ENCODE data around the gene ADAMTSL2.

- TF ChIP-seq POLR2A (IDR thresholded peaks at IDR 0.05) (no peak), CTCF (IDR thresholded peaks at IDR 0.05) (no peak)
Measured at GRCh38 chr9:133608382-133608781, 73.9 kb downstream of the ADAMTSL2 start.
